Lower leg skin (tissue), 3 donors: ENCODE data around the gene GORASP1.

ENCODE experiments used
- CTCF ChIP-seq, 3 donors: fragments of 450-650 bp; IDR thresholded peaks; one replicate each; pipeline ENCODE4 v1.5.1; 2016; ENCODE audit warnings: antibody characterized with exemption in 3 of 3, mild to moderate bottlenecking in 3 of 3, moderate library complexity in 2 of 3
- POLR2A ChIP-seq, 2 donors: fragments of 450-650 bp; IDR thresholded peaks; one replicate each; pipeline ENCODE4 v1.6.1; 2016 to 2017; ENCODE audit warnings: antibody characterized with exemption in 2 of 2, mild to moderate bottlenecking in 1 of 2, moderate library complexity in 1 of 2

- TF ChIP-seq CTCF (IDR thresholded peaks at IDR 0.05), result no peak
- TF ChIP-seq POLR2A (IDR thresholded peaks at IDR 0.05), result no peak
These were observed 7.5 kb downstream of the GORASP1 start for GRCh38 chr3:39099738-39100499.
